NCI-H2227 (cell line): ENCODE results near the gene GNG14.
"Not testable (repeated sequence)": the region's sequence is repeated elsewhere in the genome, so short reads cannot be mapped to it uniquely, and the experiment has no call there.

ENCODE experiments used
- DNase-seq: peaks from one replicate; lab custom pipeline; 2025; ENCODE audit not compliant: unreplicated experiment; lab: John Stamatoyannopoulos, UW

The GNG14 gene

GRCh38 chr19:12687496-12688196 lies at the start of gene GNG14:
Gene GNG14, plus strand, starts transcription at chr19:12687998. Its CDS starts 51 bp downstream, at chr19:12688049.
- DNase-seq: no peak

GRCh38 chr19:12638611-12639182 lies 49.1 kb upstream of the GNG14 start:
- DNase-seq: no peak

GRCh38 chr19:12639901-12640613 lies 47.7 kb upstream of the GNG14 start:
- DNase-seq: peak; percentile 57

GRCh38 chr19:12641456-12641855 lies 46.3 kb upstream of the GNG14 start:
- no peak for DNase-seq

GRCh38 chr19:12642506-12642905 lies 45.3 kb upstream of the GNG14 start:
- no peak for DNase-seq

GRCh38 chr19:12643716-12644115 lies 44.1 kb upstream of the GNG14 start:
- not testable (repeated sequence) for DNase-seq

GRCh38 chr19:12646551-12646950 lies 41.2 kb upstream of the GNG14 start:
- DNase-seq: no peak

GRCh38 chr19:12647047-12647446 lies 40.8 kb upstream of the GNG14 start:
- DNase-seq: no peak

GRCh38 chr19:12647490-12648071 lies 40.2 kb upstream of the GNG14 start:
- DNase-seq: no peak

GRCh38 chr19:12648088-12648487 lies 39.7 kb upstream of the GNG14 start:
- DNase-seq: no peak

- no peak for DNase-seq
These were observed 37.9 kb upstream of the GNG14 start for GRCh38 chr19:12649941-12650340.

GRCh38 chr19:12652219-12652618 lies 35.6 kb upstream of the GNG14 start:
- no peak for DNase-seq

- DNase-seq: no peak
These were observed 32.3 kb upstream of the GNG14 start for GRCh38 chr19:12655546-12655945.

- no peak for DNase-seq
These were observed 30.8 kb upstream of the GNG14 start for GRCh38 chr19:12656899-12657571.

GRCh38 chr19:12657966-12658365 lies 29.8 kb upstream of the GNG14 start:
- DNase-seq: no peak

GRCh38 chr19:12660980-12661379 lies 26.8 kb upstream of the GNG14 start:
- no peak for DNase-seq

- DNase-seq: no peak
These were observed 23.2 kb upstream of the GNG14 start for GRCh38 chr19:12664406-12665280.

GRCh38 chr19:12665281-12665573 lies 22.6 kb upstream of the GNG14 start:
- no peak for DNase-seq

- no peak for DNase-seq
These were observed 22.0 kb upstream of the GNG14 start for GRCh38 chr19:12665671-12666264.
